ENCODE data around the gene ATP8A2.

Gene ATP8A2

DNA sequence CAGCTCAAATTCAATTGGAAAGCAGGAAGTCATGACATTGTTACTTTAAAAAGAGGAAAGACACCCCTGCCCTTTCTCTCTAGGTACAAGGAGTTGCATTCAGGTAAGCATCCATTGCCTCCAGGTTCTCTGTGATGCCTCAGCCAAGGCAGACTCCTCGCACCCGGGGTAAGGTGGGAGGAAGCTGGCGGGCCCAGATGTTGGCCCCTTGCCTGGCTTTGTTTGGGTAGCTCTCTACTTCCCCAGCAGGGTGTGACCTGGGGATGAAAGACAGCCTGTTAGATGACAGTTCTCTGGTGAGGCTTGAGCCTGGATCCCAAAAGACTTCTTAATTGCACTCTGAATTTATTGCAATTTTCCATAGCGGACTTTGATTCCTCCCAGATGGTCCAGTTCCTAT, 654.4 kb downstream of the ATP8A2 start:
- Histone ChIP-seq H3K27ac (ENCODE audit: low read depth, low read length) (no peak overlapping the region), H3K36me3 (ENCODE audit: control insufficient read depth, insufficient read depth, low read length) (no peaks in the 10 kb centered on the region), H3K9ac (ENCODE audit: low read length) (no peak overlapping the region), H3K4me1 (ENCODE audit: control insufficient read depth, insufficient read depth, low read length) (no peaks in the 10 kb centered on the region), H3K27me3 (ENCODE audit: control insufficient read depth, insufficient read depth, low read length) (no peaks in the 10 kb centered on the region), H3K4me3 (ENCODE audit: low read length) (no peak overlapping the region)

- Histone ChIP-seq H3K9ac (ENCODE audit: low read length) (no peak overlapping the region), H3K27ac (ENCODE audit: low read depth, low read length) (no peak overlapping the region), H3K27me3 (ENCODE audit: control insufficient read depth, insufficient read depth, low read length) (no peaks in the 10 kb centered on the region), H3K4me1 (ENCODE audit: control insufficient read depth, insufficient read depth, low read length) (no peaks in the 10 kb centered on the region), H3K36me3 (ENCODE audit: control insufficient read depth, insufficient read depth, low read length) (no peaks in the 10 kb centered on the region), H3K4me3 (ENCODE audit: low read length) (no peak overlapping the region)
Observed at GRCh38 chr13:26029581-26030136, 657.9 kb downstream of the ATP8A2 start.

- no peaks in the 10 kb centered on the region for H3K36me3 ChIP-seq (ENCODE audit: control insufficient read depth, insufficient read depth, low read length)
Observed at GRCh38 chr13:26030331-26030730, 658.6 kb downstream of the ATP8A2 start.

DNA sequence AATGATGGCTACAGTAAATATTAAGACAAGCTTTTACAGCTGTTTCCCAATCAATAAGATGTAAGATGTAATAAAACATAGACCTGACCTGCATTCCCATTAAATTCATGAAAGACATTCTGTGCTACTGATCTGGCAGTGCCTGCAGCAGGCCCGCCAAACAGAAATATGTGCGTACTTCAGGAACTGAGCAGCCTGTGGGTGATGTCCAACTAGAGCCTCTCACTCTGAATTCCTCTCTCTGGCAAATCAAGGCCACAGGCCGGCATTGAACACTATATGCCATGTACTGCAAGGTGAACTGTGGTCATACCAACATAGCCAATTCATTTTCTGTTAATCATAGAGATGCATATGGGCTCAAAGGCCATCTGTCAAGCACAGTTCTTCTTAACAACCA, 662.2 kb downstream of the ATP8A2 start:
- Histone ChIP-seq H3K4me1 (ENCODE audit: control insufficient read depth, insufficient read depth, low read length) (no peaks in the 10 kb centered on the region), H3K36me3 (ENCODE audit: control insufficient read depth, insufficient read depth, low read length) (no peaks in the 10 kb centered on the region), H3K4me3 (ENCODE audit: low read length) (no peak overlapping the region), H3K9ac (ENCODE audit: low read length) (no peak overlapping the region), H3K27ac (ENCODE audit: low read depth, low read length) (no peak overlapping the region), H3K27me3 (ENCODE audit: control insufficient read depth, insufficient read depth, low read length) (no peaks in the 10 kb centered on the region)

More at GRCh38 chr13:26030331-26030730, 658.6 kb downstream of the ATP8A2 start:
- H3K4me3 ChIP-seq (ENCODE audit: low read length), result no peak overlapping the region
- no peak overlapping the region for H3K27ac ChIP-seq (ENCODE audit: low read depth, low read length)
- no peaks in the 10 kb centered on the region for H3K4me1 ChIP-seq (ENCODE audit: control insufficient read depth, insufficient read depth, low read length)
- no peaks in the 10 kb centered on the region for H3K27me3 ChIP-seq (ENCODE audit: control insufficient read depth, insufficient read depth, low read length)
- no peak overlapping the region for H3K9ac ChIP-seq (ENCODE audit: low read length)

GRCh38 chr13:26036383-26036782, 664.6 kb downstream of the ATP8A2 start:
- no peaks in the 10 kb centered on the region for H3K27me3 ChIP-seq (ENCODE audit: control insufficient read depth, insufficient read depth, low read length)
- H3K4me3 ChIP-seq (ENCODE audit: low read length), result no peak overlapping the region
- H3K9ac ChIP-seq (ENCODE audit: low read length), result no peak overlapping the region
- H3K27ac ChIP-seq (ENCODE audit: low read depth, low read length), result no peak overlapping the region
- H3K4me1 ChIP-seq (ENCODE audit: control insufficient read depth, insufficient read depth, low read length), result no peaks in the 10 kb centered on the region
- H3K36me3 ChIP-seq (ENCODE audit: control insufficient read depth, insufficient read depth, low read length), result no peaks in the 10 kb centered on the region

DNA sequence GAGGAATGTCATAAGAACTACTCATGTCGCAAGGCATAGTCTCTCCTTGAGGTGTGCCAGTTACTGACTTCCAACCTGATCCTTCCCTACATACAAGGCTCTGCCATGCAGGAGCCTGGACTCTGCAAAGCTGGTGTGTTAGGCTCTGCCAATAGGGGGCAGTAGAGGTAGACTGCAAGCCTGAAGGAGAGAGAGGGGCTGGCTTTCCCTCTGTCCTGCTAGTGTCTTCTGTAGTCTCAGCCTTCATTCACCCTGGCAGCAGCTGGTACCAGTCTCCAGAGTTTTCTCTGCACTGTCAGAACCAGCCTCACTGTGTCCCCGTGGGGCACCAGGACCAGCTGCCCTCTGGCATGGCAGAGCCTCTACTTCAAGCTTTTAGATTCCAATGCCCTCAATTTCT, 665.5 kb downstream of the ATP8A2 start:
- no peaks in the 10 kb centered on the region for H3K27me3 ChIP-seq (ENCODE audit: control insufficient read depth, insufficient read depth, low read length)
- H3K27ac ChIP-seq (ENCODE audit: low read depth, low read length), result no peak overlapping the region
- no peak overlapping the region for H3K4me3 ChIP-seq (ENCODE audit: low read length)
- H3K36me3 ChIP-seq (ENCODE audit: control insufficient read depth, insufficient read depth, low read length), result no peaks in the 10 kb centered on the region
- no peaks in the 10 kb centered on the region for H3K4me1 ChIP-seq (ENCODE audit: control insufficient read depth, insufficient read depth, low read length)
- H3K9ac ChIP-seq (ENCODE audit: low read length), result no peak overlapping the region

DNA sequence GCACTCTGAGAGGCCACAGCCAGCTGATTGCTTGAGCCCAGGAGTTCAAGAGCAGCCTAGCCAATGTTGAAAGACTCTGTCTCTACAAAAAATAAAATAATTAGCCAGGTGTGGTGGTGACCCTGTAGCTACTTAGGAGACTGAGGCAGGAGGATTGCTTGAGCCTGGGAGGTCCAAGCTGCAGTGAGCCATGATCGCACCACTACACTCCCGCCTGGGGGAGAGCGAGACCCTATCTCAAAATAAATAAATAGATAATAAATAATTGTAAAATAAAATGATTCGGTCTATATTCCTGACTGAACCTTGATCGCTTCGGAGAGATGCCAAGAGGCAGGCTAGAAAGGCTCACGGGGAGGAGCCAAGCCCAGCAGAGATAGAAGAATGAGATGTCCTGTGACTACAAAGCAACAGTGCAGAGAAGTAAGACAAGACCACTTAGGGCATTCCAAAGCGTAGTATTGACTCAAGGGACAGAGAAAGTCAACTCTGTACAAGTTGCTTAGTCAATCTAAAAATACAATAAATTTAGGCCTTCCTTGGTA, 667.2 kb downstream of the ATP8A2 start:
- Histone ChIP-seq H3K27me3 (ENCODE audit: control insufficient read depth, insufficient read depth, low read length) (no peaks in the 10 kb centered on the region), H3K9ac (ENCODE audit: low read length) (no peak overlapping the region), H3K4me3 (ENCODE audit: low read length) (no peak overlapping the region), H3K4me1 (ENCODE audit: control insufficient read depth, insufficient read depth, low read length) (no peaks in the 10 kb centered on the region), H3K36me3 (ENCODE audit: control insufficient read depth, insufficient read depth, low read length) (no peaks in the 10 kb centered on the region), H3K27ac (ENCODE audit: low read depth, low read length) (no peak overlapping the region)

- no peak overlapping the region for H3K27ac ChIP-seq (ENCODE audit: low read depth, low read length)
- no peaks in the 10 kb centered on the region for H3K36me3 ChIP-seq (ENCODE audit: control insufficient read depth, insufficient read depth, low read length)
- H3K4me1 ChIP-seq (ENCODE audit: control insufficient read depth, insufficient read depth, low read length), result no peaks in the 10 kb centered on the region
- no peaks in the 10 kb centered on the region for H3K27me3 ChIP-seq (ENCODE audit: control insufficient read depth, insufficient read depth, low read length)
- H3K9ac ChIP-seq (ENCODE audit: low read length), result no peak overlapping the region
- no peak overlapping the region for H3K4me3 ChIP-seq (ENCODE audit: low read length)
Observed at GRCh38 chr13:26041444-26041843, 669.7 kb downstream of the ATP8A2 start.

- no peaks in the 10 kb centered on the region for H3K4me1 ChIP-seq (ENCODE audit: control insufficient read depth, insufficient read depth, low read length)
- H3K9ac ChIP-seq (ENCODE audit: low read length), result no peak overlapping the region
- H3K36me3 ChIP-seq (ENCODE audit: control insufficient read depth, insufficient read depth, low read length), result no peaks in the 10 kb centered on the region
- no peak overlapping the region for H3K4me3 ChIP-seq (ENCODE audit: low read length)
- H3K27me3 ChIP-seq (ENCODE audit: control insufficient read depth, insufficient read depth, low read length), result no peaks in the 10 kb centered on the region
- no peak overlapping the region for H3K27ac ChIP-seq (ENCODE audit: low read depth, low read length)
Observed at GRCh38 chr13:26042785-26043184, 671.0 kb downstream of the ATP8A2 start.

DNA sequence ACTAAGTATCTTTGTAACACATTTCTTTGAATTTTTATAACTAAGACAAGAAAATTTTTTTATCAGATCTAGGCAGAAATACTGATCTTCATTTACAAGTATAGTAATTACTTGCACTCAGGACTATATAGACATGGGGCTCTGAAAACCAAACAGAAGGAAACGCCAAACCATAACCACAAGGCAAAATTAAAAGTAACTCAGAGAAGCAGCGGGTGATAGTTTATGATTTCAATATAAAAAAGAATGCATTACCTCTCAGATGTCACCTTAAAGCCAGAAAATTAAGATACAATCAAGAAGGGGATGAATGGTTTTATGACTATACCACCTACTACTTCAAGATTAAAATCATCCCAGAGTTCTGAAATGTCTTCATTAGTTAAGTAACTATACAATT, 673.4 kb downstream of the ATP8A2 start:
- Histone ChIP-seq H3K4me1 (ENCODE audit: control insufficient read depth, insufficient read depth, low read length) (no peaks in the 10 kb centered on the region), H3K4me3 (ENCODE audit: low read length) (no peak overlapping the region), H3K27ac (ENCODE audit: low read depth, low read length) (no peak overlapping the region), H3K36me3 (ENCODE audit: control insufficient read depth, insufficient read depth, low read length) (no peaks in the 10 kb centered on the region), H3K9ac (ENCODE audit: low read length) (no peak overlapping the region), H3K27me3 (ENCODE audit: control insufficient read depth, insufficient read depth, low read length) (peaks cover 9% of the 10 kb centered on the region)

DNA sequence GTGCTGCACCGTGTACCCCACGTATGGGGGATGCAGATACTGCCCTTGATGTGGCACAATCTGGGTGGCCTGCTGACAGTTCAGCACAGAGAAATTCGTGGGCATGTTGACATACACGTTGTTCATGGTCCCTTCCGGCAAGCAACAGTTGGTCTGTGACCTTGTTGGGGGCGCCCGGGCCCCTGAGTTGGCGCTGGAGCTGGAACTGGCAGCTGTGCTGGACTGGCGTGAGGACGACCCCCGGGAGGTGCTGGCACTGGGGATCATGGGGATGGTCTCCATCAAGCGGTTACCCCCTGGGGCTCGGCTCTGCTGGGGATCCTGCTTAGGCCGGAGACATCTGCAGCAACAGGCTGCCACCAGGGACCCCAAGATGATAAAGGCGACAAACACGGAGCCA, 674.9 kb downstream of the ATP8A2 start:
- Histone ChIP-seq H3K4me1 (ENCODE audit: control insufficient read depth, insufficient read depth, low read length) (no peaks in the 10 kb centered on the region), H3K36me3 (ENCODE audit: control insufficient read depth, insufficient read depth, low read length) (no peaks in the 10 kb centered on the region), H3K27ac (ENCODE audit: low read depth, low read length) (no peak overlapping the region), H3K4me3 (ENCODE audit: low read length) (no peak overlapping the region), H3K27me3 (ENCODE audit: control insufficient read depth, insufficient read depth, low read length) (peaks cover 20% of the 10 kb centered on the region), H3K9ac (ENCODE audit: low read length) (no peak overlapping the region)

DNA sequence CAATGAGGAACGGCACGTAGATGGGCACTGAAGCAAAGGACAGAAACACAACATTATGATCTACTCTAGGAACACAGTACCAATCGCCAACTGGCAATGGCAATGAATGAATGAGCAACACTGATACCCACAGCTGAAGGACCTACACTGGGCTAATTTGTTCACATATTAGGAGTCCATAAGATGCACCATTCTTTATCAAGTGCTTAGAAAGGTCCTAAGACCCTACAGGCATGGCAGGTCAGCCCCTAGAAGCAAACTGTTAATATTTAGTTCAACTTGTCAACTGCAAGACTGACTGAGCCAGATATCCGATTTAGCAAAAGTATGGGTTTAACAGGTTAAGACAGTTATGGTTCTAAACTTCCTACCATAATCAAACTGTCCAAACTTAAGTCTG, 675.3 kb downstream of the ATP8A2 start:
- Histone ChIP-seq H3K36me3 (ENCODE audit: control insufficient read depth, insufficient read depth, low read length) (no peaks in the 10 kb centered on the region), H3K27me3 (ENCODE audit: control insufficient read depth, insufficient read depth, low read length) (peaks cover 20% of the 10 kb centered on the region), H3K9ac (ENCODE audit: low read length) (no peak overlapping the region), H3K4me3 (ENCODE audit: low read length) (no peak overlapping the region), H3K27ac (ENCODE audit: low read depth, low read length) (no peak overlapping the region), H3K4me1 (ENCODE audit: control insufficient read depth, insufficient read depth, low read length) (no peaks in the 10 kb centered on the region)

DNA sequence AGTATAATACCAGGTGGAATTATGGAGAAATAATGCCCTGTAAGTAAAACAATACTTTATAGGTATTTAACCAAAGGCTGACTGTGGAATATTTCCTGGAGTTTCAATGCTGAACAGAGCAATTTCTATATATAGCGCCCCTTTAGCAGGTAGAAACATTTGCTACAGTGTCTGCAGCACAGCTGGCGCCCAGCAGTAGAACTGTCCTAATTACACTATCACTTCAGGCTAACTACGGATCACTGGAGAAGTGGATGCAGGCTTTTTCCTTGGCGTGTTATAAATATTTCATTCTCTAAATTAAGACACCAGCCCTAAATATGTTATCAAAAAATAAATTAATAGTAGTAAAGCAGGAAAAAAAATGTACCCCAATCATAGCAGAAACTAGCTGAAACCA, 677.0 kb downstream of the ATP8A2 start:
- Histone ChIP-seq H3K27ac (ENCODE audit: low read depth, low read length) (no peak overlapping the region), H3K4me3 (ENCODE audit: low read length) (no peak overlapping the region), H3K9ac (ENCODE audit: low read length) (no peak overlapping the region), H3K4me1 (ENCODE audit: control insufficient read depth, insufficient read depth, low read length) (no peaks in the 10 kb centered on the region), H3K27me3 (ENCODE audit: control insufficient read depth, insufficient read depth, low read length) (peaks cover 20% of the 10 kb centered on the region), H3K36me3 (ENCODE audit: control insufficient read depth, insufficient read depth, low read length) (no peaks in the 10 kb centered on the region)
